Loucy (cell line): ENCODE measurements around the gene UBTD1.

Source experiments
- H2AFZ ChIP-seq: fragments of 200-600 bp; sonication (generic); 2 replicates; pipeline ENCODE4 v1.6.0; 2016; ENCODE audit warnings: antibody characterized with exemption, mild to moderate bottlenecking, low read length, moderate library complexity
- H3F3A ChIP-seq: fragments of 200-600 bp; 2 replicates; pipeline ENCODE4 v1.6.0; 2016; ENCODE audit warnings: antibody characterized with exemption, low read depth, mild to moderate bottlenecking
- H3K27me3 ChIP-seq: fragments of 200-600 bp; sonication (generic); 2 replicates; pipeline ENCODE4 v1.6.1; 2014; ENCODE audit warnings: low read length, mild to moderate bottlenecking; ENCODE audit not compliant: insufficient read depth, poor library complexity, severe bottlenecking
- H3K36me3 ChIP-seq: fragments of 200-600 bp; sonication (generic); 2 replicates; pipeline ENCODE4 v1.6.1; 2016; ENCODE audit warnings: low read length; ENCODE audit not compliant: insufficient read depth
- H3K4me1 ChIP-seq: fragments of 200-600 bp; sonication (generic); 2 replicates; pipeline ENCODE4 v1.5.1; 2014; ENCODE audit warnings: low read length, mild to moderate bottlenecking; ENCODE audit not compliant: insufficient read depth, poor library complexity, severe bottlenecking
- H3K4me2 ChIP-seq: fragments of 200-600 bp; sonication (generic); 2 replicates; pipeline ENCODE4 v1.6.0; 2014; ENCODE audit warnings: antibody characterized with exemption, low read length, low read depth, mild to moderate bottlenecking; ENCODE audit not compliant: poor library complexity, severe bottlenecking
- H3K4me3 ChIP-seq: fragments of 200-600 bp; sonication (generic); 2 replicates; pipeline ENCODE4 v1.5.1; 2014; ENCODE audit warnings: low read length, mild to moderate bottlenecking, mixed read lengths; ENCODE audit not compliant: poor library complexity, severe bottlenecking
- H3K79me2 ChIP-seq: fragments of 200-600 bp; sonication (generic); 2 replicates; pipeline ENCODE4 v1.6.1; 2014; ENCODE audit warnings: low read length; ENCODE audit not compliant: insufficient read depth
- H3K9ac ChIP-seq: fragments of 200-600 bp; sonication (generic); 2 replicates; pipeline ENCODE4 v1.6.0; 2014; ENCODE audit warnings: mild to moderate bottlenecking, low read depth, low read length, moderate library complexity; ENCODE audit not compliant: poor library complexity, severe bottlenecking
- H3K9me2 ChIP-seq: fragments of 200-600 bp; sonication (generic); replicated peaks from 2 replicates; pipeline ENCODE4 v1.6.1; 2016; ENCODE audit warnings: low read depth, low read length, mixed read lengths
- H3K9me3 ChIP-seq: fragments of 200-600 bp; sonication (generic); 2 replicates; pipeline ENCODE4 v1.6.1; 2014; ENCODE audit warnings: mild to moderate bottlenecking, antibody characterized with exemption, low read length, low read depth; ENCODE audit not compliant: insufficient read depth
- H4K20me1 ChIP-seq: fragments of 200-600 bp; sonication (generic); 2 replicates; pipeline ENCODE4 v1.6.0; 2014; ENCODE audit warnings: antibody characterized with exemption, low read length, mild to moderate bottlenecking; ENCODE audit not compliant: insufficient read depth, poor library complexity, severe bottlenecking
- CTCF ChIP-seq: fragments of 200-600 bp; sonication (generic); conservative IDR thresholded peaks from 2 replicates; pipeline ENCODE4 v1.5.1; 2014; ENCODE audit warnings: mild to moderate bottlenecking, antibody characterized with exemption, low read length
- EZH2phosphoT487 ChIP-seq: fragments of 200-600 bp; IDR thresholded peaks from 2 replicates; pipeline ENCODE4 v1.6.1; 2018; ENCODE audit warnings: antibody characterized with exemption, mild to moderate bottlenecking, moderate library complexity, borderline replicate concordance

UBTD1 gene

GRCh38 chr10:97510686-97511085 is 12.0 kb downstream of the UBTD1 start:
- no peaks in the 10 kb centered on the region for H4K20me1 ChIP-seq
- no peak overlapping the region for H3K4me2 ChIP-seq
- no peaks in the 10 kb centered on the region for H3K36me3 ChIP-seq
- no peaks in the 10 kb centered on the region for H3F3A ChIP-seq
- TF ChIP-seq EZH2phosphoT487, result no peak
- TF ChIP-seq CTCF, result no peak
- H3K27me3 ChIP-seq, result no peaks in the 10 kb centered on the region
- no peaks in the 10 kb centered on the region for H3K4me1 ChIP-seq
- H3K9me2 ChIP-seq, result no peaks in the 10 kb centered on the region
- H3K4me3 ChIP-seq, result no peak overlapping the region
- H2AFZ ChIP-seq, result no peak overlapping the region
- H3K9me3 ChIP-seq, result no peaks in the 10 kb centered on the region
- H3K79me2 ChIP-seq, result no peaks in the 10 kb centered on the region
- H3K9ac ChIP-seq, result no peak overlapping the region

GRCh38 chr10:97511711-97512440 is 13.2 kb downstream of the UBTD1 start:
- Histone ChIP-seq H3K9ac (no peak overlapping the region), H3K4me1 (no peaks in the 10 kb centered on the region), H3K9me2 (no peaks in the 10 kb centered on the region), H3K4me3 (no peak overlapping the region), H3K79me2 (no peaks in the 10 kb centered on the region), H3K36me3 (no peaks in the 10 kb centered on the region), H3K4me2 (no peak overlapping the region), H3K27me3 (no peaks in the 10 kb centered on the region), H2AFZ (no peak overlapping the region), H4K20me1 (no peaks in the 10 kb centered on the region), H3K9me3 (no peaks in the 10 kb centered on the region), H3F3A (no peaks in the 10 kb centered on the region)
- TF ChIP-seq CTCF (no peak), EZH2phosphoT487 (no peak)

GRCh38 chr10:97512993-97513392 is 14.3 kb downstream of the UBTD1 start:
- no peaks in the 10 kb centered on the region for H3K9me3 ChIP-seq
- TF ChIP-seq EZH2phosphoT487, result no peak
- no peak for TF ChIP-seq CTCF
- no peak overlapping the region for H3K4me3 ChIP-seq
- H3K36me3 ChIP-seq, result no peaks in the 10 kb centered on the region
- H4K20me1 ChIP-seq, result no peaks in the 10 kb centered on the region
- H3K4me2 ChIP-seq, result no peak overlapping the region
- H2AFZ ChIP-seq, result no peak overlapping the region
- no peak overlapping the region for H3K9ac ChIP-seq
- no peaks in the 10 kb centered on the region for H3K4me1 ChIP-seq
- no peaks in the 10 kb centered on the region for H3F3A ChIP-seq
- no peaks in the 10 kb centered on the region for H3K9me2 ChIP-seq
- H3K27me3 ChIP-seq, result no peaks in the 10 kb centered on the region
- H3K79me2 ChIP-seq, result no peaks in the 10 kb centered on the region
